HL-60/S4 treated with retinoic acid at 250 ng/mL for 4 days and 3 days (cell line): Measurements from ENCODE around the gene PAH.

Experiments
- in situ Hi-C: fragments of 300-500 bp; cut with MboI; formaldehyde crosslinking; loops from 2 replicates; pipeline ENCODE4 v1.7.0; 2022; ENCODE audit warnings: low sequenced_read_pairs

Gene PAH

GRCh38 chr12:102902093-102902492, 15.0 kb downstream of the PAH start:
- in situ Hi-C loops: no loop called here

GRCh38 chr12:102900389-102900788, 16.7 kb downstream of the PAH start:
- in situ Hi-C loops: no loop called here

GRCh38 chr12:102896067-102896466, 21.0 kb downstream of the PAH start:
- in situ Hi-C loops: no loop called here

- in situ Hi-C loops: no loop called here
Measured at GRCh38 chr12:102891756-102892155, 25.3 kb downstream of the PAH start.

- in situ Hi-C loops: no loop called here
Measured at GRCh38 chr12:102888511-102888910, 28.5 kb downstream of the PAH start.

GRCh38 chr12:102885043-102885932, 31.8 kb downstream of the PAH start:
- in situ Hi-C loops: no loop called here

- in situ Hi-C loops: no loop called here
Measured at GRCh38 chr12:102883204-102883799, 33.7 kb downstream of the PAH start.

GRCh38 chr12:102880783-102881182, 36.3 kb downstream of the PAH start:
- in situ Hi-C loops: no loop called here

- in situ Hi-C loops: no loop called here
Measured at GRCh38 chr12:102879144-102879763, 37.8 kb downstream of the PAH start.

GRCh38 chr12:102876883-102877282, 40.2 kb downstream of the PAH start:
- in situ Hi-C loops: no loop called here

- in situ Hi-C loops: no loop called here
Measured at GRCh38 chr12:102874819-102875218, 42.2 kb downstream of the PAH start.

- in situ Hi-C loops: no loop called here
Measured at GRCh38 chr12:102873077-102873476, 44.0 kb downstream of the PAH start.

- in situ Hi-C loops: no loop called here
Measured at GRCh38 chr12:102871014-102871413, 46.0 kb downstream of the PAH start.

GRCh38 chr12:102869571-102869970, 47.5 kb downstream of the PAH start:
- in situ Hi-C loops: no loop called here

- in situ Hi-C loops: no loop called here
Measured at GRCh38 chr12:102865821-102866615, 51.0 kb downstream of the PAH start.

- in situ Hi-C loops: no loop called here
Measured at GRCh38 chr12:102862486-102862885, 54.6 kb downstream of the PAH start.

- in situ Hi-C loops: no loop called here
Measured at GRCh38 chr12:102851246-102851645, 65.8 kb downstream of the PAH start.

- in situ Hi-C loops: no loop called here
Measured at GRCh38 chr12:102849722-102850447, 67.2 kb downstream of the PAH start.

- in situ Hi-C loops: no loop called here
Measured at GRCh38 chr12:102848832-102849231, 68.2 kb downstream of the PAH start.

GRCh38 chr12:102847131-102847530, 69.9 kb downstream of the PAH start:
- in situ Hi-C loops: no loop called here
